SK-N-SH (cell line): ENCODE results near the gene IRF1. TPM values are rescaled to one million over a fixed set of nuclear protein-coding genes. Genes with fewer than 3 reads are reported as not detected.

Experiments
- CTCF ChIA-PET: fragments of 300-600, 350-600 bp; formaldehyde crosslinking; extraction: SDS; loops from one replicate; lab custom pipeline; 2021; lab: Yijun Ruan, JAX
- POLR2A ChIA-PET: fragments of 350-600 bp; sonication (Branson Sonifier 250); formaldehyde crosslinking; extraction: SDS; loops from one replicate; lab custom pipeline; 2020; ENCODE audit warnings: antibody characterized with exemption, inconsistent platforms; lab: Yijun Ruan, JAX
- DNase-seq: peaks from one replicate; pipeline ENCODE4 v3.0.0; 2012
- H2AFZ ChIP-seq: fragments of 200-600 bp; sonication (generic); 2 replicates; pipeline ENCODE4 v1.8.1; 2016; ENCODE audit warnings: antibody characterized with exemption, mild to moderate bottlenecking, low read depth
- H3F3A ChIP-seq: fragments of 200-600 bp; sonication (generic); replicated peaks from 2 replicates; pipeline ENCODE3; 2016; ENCODE audit warnings: antibody characterized with exemption, mild to moderate bottlenecking; ENCODE audit not compliant: insufficient read depth
- H3K27ac ChIP-seq, 2 experiments: fragments of 200-500 bp in 1 of 2; fragments of 200-600 bp in 1 of 2; sonication (Bioruptor generic) in 1 of 2; sonication (generic), shearing (Covaris generic) in 1 of 2; 2 replicates each; pipeline versions ENCODE4 v1.5.1 to v1.6.1; 2014 to 2016; ENCODE audit warnings: low read depth in 2 of 2, inconsistent platforms in 1 of 2, low read length in 1 of 2, mild to moderate bottlenecking in 1 of 2, mixed read lengths in 1 of 2
- H3K27me3 ChIP-seq: fragments of 200-600 bp; sonication (generic), shearing (Covaris generic); 2 replicates; pipeline ENCODE4 v1.6.1; 2016; ENCODE audit warnings: mixed run types; ENCODE audit not compliant: insufficient read depth
- H3K36me3 ChIP-seq, 2 experiments: fragments of 200-500 bp in 1 of 2; fragments of 200-600 bp in 1 of 2; sonication (Bioruptor generic) in 1 of 2; sonication (generic) in 1 of 2; replicated peaks in 1 of 2; 2 replicates each; pipeline versions ENCODE3 to v1.5.1; 2014 to 2016; ENCODE audit warnings: low read length in 1 of 2, mild to moderate bottlenecking in 1 of 2; ENCODE audit not compliant: insufficient read depth in 2 of 2, control insufficient read depth in 1 of 2
- H3K4me1 ChIP-seq, 2 experiments: fragments of 200-500 bp in 1 of 2; fragments of 200-600 bp in 1 of 2; sonication (Bioruptor generic) in 1 of 2; sonication (generic), shearing (Covaris generic) in 1 of 2; 2 replicates each; pipeline versions ENCODE4 v1.5.1 to v1.6.1; 2014 to 2016; ENCODE audit warnings: low read depth in 1 of 2, low read length in 1 of 2, mixed run types in 1 of 2; ENCODE audit not compliant: insufficient read depth in 2 of 2, control insufficient read depth in 1 of 2
- H3K4me2 ChIP-seq: fragments of 200-600 bp; sonication (generic), shearing (Covaris generic); 2 replicates; pipeline ENCODE4 v1.6.1; 2017; ENCODE audit warnings: mixed run types
- H3K4me3 ChIP-seq, 2 experiments: fragments of 200-500 bp in 1 of 2; fragments of 200-600 bp in 1 of 2; sonication (Bioruptor generic) in 1 of 2; sonication (generic), shearing (Covaris generic) in 1 of 2; 2 replicates each; pipeline versions ENCODE4 v1.5.1 to v1.8.1; 2014 to 2016; ENCODE audit warnings: low read depth in 2 of 2, inconsistent platforms in 1 of 2, low read length in 1 of 2, mild to moderate bottlenecking in 1 of 2, mixed read lengths in 1 of 2, moderate library complexity in 1 of 2
- H3K79me2 ChIP-seq: fragments of 200-600 bp; sonication (generic); 2 replicates; pipeline ENCODE4 v1.8.1; 2017; ENCODE audit warnings: mild to moderate bottlenecking; ENCODE audit not compliant: insufficient read depth
- H3K9ac ChIP-seq: fragments of 200-600 bp; sonication (generic); 2 replicates; pipeline ENCODE4 v1.6.1; 2017; ENCODE audit warnings: mixed run types
- H3K9me2 ChIP-seq: fragments of 200-600 bp; sonication (generic); 2 replicates; pipeline ENCODE4 v1.6.1; 2017; ENCODE audit warnings: mixed run types
- H3K9me3 ChIP-seq: fragments of 200-600 bp; sonication (generic); 2 replicates; pipeline ENCODE4 v1.6.1; 2017; ENCODE audit warnings: mixed run types, mild to moderate bottlenecking, moderate library complexity
- H4K20me1 ChIP-seq: fragments of 200-600 bp; sonication (generic); 2 replicates; pipeline ENCODE4 v1.6.1; 2017; ENCODE audit warnings: mild to moderate bottlenecking, mixed run types; ENCODE audit not compliant: insufficient read depth
- FOSL2 ChIP-seq: IDR thresholded peaks from 2 replicates; pipeline ENCODE4 v1.4.0; 2012; ENCODE audit warnings: low read depth, mild to moderate bottlenecking, moderate library complexity, borderline replicate concordance
- NRF1 ChIP-seq: IDR thresholded peaks from 2 replicates; pipeline ENCODE4 v1.6.1; 2012; ENCODE audit warnings: low read depth, mild to moderate bottlenecking, low read length
- PBX3 ChIP-seq: IDR thresholded peaks from 2 replicates; pipeline ENCODE4; 2012
- RXRA ChIP-seq: IDR thresholded peaks from 2 replicates; pipeline ENCODE4 v1.4.0; 2012; ENCODE audit warnings: low read depth, mild to moderate bottlenecking, borderline replicate concordance
- ZBTB33 ChIP-seq: IDR thresholded peaks from 2 replicates; pipeline ENCODE4 v1.4.0; 2012; ENCODE audit warnings: low read depth, borderline replicate concordance
- WGBS: methylation state at CpG from one replicate; pipeline ENCODE4 v1.1.6; 2017; ENCODE audit warnings: low lambda C conversion rate; 5-methylcytosine and 5-hydroxymethylcytosine counted together
- polyA plus RNA-seq, 3 experiments: library from polyadenylated mRNA; depleted of rRNA; stranded (reverse); fragments of >200 nt; gene quantifications; 2 replicates each; pipeline ENCODE4 v1.2.3, GENCODE V29; 2012
- TF ChIP-seq, protein P1 (sequence below): fragments of 200-600 bp; sonication (generic); IDR thresholded peaks from 2 replicates; pipeline ENCODE4 v1.6.1; 2017; ENCODE audit warnings: antibody characterized with exemption, mild to moderate bottlenecking, moderate library complexity

The IRF1 gene
- polyA plus RNA-seq, 1 of the 3 experiments (the other 2 are of a cell fraction): 15.2 TPM

DNA sequence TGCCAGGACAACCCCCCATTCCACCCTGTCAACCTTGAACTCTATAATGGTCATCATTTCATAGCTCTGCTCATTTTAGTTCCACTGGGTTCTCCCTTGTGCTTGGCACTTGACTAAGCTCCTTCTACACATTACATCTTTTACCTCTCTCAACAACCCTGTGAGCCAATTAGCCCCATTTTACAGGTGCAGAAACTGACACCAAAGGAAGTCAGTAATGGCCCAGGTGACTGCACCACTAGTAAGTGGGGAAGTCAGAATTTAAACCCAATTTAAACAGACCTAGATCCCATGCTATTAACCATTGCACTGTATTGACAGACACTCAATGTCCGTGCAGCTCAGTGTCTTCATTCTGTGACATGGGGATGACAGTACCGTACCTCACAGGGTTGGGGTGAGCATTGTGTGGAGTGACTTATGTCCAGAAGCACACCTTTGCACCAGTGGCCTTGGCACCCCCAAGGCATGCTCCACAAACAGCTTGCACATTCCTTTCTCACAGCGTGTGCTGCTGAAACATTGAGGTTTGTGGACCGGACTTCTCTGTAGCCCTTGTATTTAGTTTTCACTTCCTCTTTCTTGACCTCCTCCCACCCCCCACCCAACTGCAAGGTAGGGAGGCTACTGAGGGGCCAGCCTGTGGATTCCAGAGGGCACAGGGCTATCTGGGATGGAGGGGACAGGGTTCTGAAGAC is 23.1 kb downstream of the IRF1 start:
- Histone ChIP-seq H3K9me2 (no peaks in the 10 kb centered on the region), H4K20me1 (no peaks in the 10 kb centered on the region), H3K4me3 (no peak overlapping the region), H3K9me3 (no peaks in the 10 kb centered on the region), H2AFZ (no peak overlapping the region), H3K27ac (no peak overlapping the region), H3K4me2 (no peak overlapping the region), H3K9ac (no peak overlapping the region), H3K79me2 (no peaks in the 10 kb centered on the region), H3K4me1 (peaks cover 9 to 53% of the 10 kb centered on the region in 2 experiments; a peak in 3 of 4 replicates), H3F3A (no peaks in the 10 kb centered on the region), H3K27me3 (no peaks in the 10 kb centered on the region), H3K36me3 (no peaks in the 10 kb centered on the region)
- 97% methylated on average over 4 of the region's 4 CpGs for WGBS
- POLR2A ChIA-PET: no interaction called here
- DNase-seq: no peak
- TF ChIP-seq ZBTB33: no peak
- TF ChIP-seq, protein P1, sequence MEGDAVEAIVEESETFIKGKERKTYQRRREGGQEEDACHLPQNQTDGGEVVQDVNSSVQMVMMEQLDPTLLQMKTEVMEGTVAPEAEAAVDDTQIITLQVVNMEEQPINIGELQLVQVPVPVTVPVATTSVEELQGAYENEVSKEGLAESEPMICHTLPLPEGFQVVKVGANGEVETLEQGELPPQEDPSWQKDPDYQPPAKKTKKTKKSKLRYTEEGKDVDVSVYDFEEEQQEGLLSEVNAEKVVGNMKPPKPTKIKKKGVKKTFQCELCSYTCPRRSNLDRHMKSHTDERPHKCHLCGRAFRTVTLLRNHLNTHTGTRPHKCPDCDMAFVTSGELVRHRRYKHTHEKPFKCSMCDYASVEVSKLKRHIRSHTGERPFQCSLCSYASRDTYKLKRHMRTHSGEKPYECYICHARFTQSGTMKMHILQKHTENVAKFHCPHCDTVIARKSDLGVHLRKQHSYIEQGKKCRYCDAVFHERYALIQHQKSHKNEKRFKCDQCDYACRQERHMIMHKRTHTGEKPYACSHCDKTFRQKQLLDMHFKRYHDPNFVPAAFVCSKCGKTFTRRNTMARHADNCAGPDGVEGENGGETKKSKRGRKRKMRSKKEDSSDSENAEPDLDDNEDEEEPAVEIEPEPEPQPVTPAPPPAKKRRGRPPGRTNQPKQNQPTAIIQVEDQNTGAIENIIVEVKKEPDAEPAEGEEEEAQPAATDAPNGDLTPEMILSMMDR: no peak
- TF ChIP-seq PBX3: no peak
- TF ChIP-seq RXRA: no peak
- TF ChIP-seq NRF1: no peak
- CTCF ChIA-PET: interaction anchor here (0.7 to 1.2 kb wide), 3 partner anchors 18 to 81 kb away, joined by 3 to 5 read pairs (median 3); no protein-coding TSS in a partner anchor

DNA sequence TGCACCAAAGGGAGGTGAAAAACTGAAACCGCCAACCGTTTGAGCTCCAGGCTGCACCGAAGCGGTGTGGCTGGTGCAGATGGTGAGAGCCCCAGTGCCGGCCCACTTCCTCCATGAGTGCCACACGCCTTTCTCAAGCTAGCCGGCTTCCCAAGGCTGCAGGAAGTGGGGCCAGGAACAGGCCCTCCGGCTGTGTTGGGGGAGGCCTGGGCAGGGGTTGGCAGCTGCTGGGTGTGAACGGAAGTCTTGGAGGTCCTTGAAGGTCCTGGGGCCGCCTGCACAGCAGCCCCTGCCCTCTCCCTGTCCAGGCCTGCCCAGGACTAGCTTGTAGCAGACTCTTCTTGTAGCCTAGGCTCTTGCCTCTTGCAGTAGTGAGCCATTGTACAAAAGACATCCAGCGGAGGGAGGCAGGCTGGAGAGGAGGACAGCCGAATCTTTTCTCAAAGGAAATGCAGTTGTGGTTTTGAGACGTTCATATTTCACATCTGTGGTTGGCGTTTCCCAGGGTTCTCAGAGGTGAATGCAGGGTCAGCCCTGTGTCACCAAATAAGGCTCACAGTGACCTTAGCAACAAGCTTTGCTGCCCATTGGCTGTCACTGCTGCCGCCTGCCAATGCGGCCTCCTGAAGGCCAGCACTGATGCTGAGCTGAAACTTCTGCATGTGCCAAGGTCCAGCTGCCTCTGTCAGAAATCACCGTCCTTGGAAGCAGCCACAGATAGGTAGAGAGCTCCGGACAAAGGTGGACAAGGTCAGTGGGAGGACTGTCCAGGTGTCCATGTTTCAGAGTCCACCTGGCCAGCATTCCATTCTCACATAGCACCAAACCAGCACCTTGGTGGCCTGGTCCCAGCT is 23.9 kb downstream of the IRF1 start:
- no peaks in the 10 kb centered on the region for H3K9me2 ChIP-seq
- H3K9ac ChIP-seq: no peak overlapping the region; the same call in 1 of the 2 replicates
- POLR2A ChIA-PET: no interaction called here
- H3K79me2 ChIP-seq: no peaks in the 10 kb centered on the region
- H3F3A ChIP-seq: no peaks in the 10 kb centered on the region
- H4K20me1 ChIP-seq: no peaks in the 10 kb centered on the region
- 84% methylated on average over 10 of the region's 18 CpGs for WGBS
- H3K27ac ChIP-seq: peak overlapping the region in 1 of 2 experiments; percentile 34; a peak in 1 of 4 replicates
- no peak overlapping the region for H3K4me3 ChIP-seq
- H3K9me3 ChIP-seq: no peaks in the 10 kb centered on the region
- no peak overlapping the region for H3K4me2 ChIP-seq
- DNase-seq: no peak
- H3K27me3 ChIP-seq: no peaks in the 10 kb centered on the region
- no peak overlapping the region for H2AFZ ChIP-seq
- TF ChIP-seq RXRA (0 out of 2 replicates have a peak, but pooled peaks have one; percentile 36), FOSL2 (no peak)
- CTCF ChIA-PET: interaction anchor here (0.7 to 1.5 kb wide), 6 partner anchors 13 to 80 kb away, joined by 3 to 5 read pairs (median 3); partner anchors contain the start of gene IRF1
- H3K36me3 ChIP-seq: no peaks in the 10 kb centered on the region
- peaks cover 9 to 53% of the 10 kb centered on the region in 2 experiments; a peak in 3 of 4 replicates for H3K4me1 ChIP-seq
